D721Med (cell line): ENCODE data around the gene NOS1.

Experiments
- DNase-seq: peaks from one replicate; pipeline ENCODE4 v3.0.0; 2011; ENCODE audit warnings: low spot score; ENCODE audit not compliant: insufficient read length
- FAIRE-seq: peaks from 2 replicates; lab custom pipeline; 2011; peaks lifted over from hg19 to GRCh38; lab: Jason Lieb, UNC
- TF ChIP-seq, protein P1 (sequence below): IDR thresholded peaks from 2 replicates; pipeline ENCODE4 v1.5.1; 2012; ENCODE audit warnings: mild to moderate bottlenecking, control low read depth; ENCODE audit not compliant: insufficient read depth; ENCODE audit errors: missing control alignments

The NOS1 gene

GRCh38 chr12:117180758-117181467, 180.5 kb downstream of the NOS1 start:
- TF ChIP-seq, protein P1, sequence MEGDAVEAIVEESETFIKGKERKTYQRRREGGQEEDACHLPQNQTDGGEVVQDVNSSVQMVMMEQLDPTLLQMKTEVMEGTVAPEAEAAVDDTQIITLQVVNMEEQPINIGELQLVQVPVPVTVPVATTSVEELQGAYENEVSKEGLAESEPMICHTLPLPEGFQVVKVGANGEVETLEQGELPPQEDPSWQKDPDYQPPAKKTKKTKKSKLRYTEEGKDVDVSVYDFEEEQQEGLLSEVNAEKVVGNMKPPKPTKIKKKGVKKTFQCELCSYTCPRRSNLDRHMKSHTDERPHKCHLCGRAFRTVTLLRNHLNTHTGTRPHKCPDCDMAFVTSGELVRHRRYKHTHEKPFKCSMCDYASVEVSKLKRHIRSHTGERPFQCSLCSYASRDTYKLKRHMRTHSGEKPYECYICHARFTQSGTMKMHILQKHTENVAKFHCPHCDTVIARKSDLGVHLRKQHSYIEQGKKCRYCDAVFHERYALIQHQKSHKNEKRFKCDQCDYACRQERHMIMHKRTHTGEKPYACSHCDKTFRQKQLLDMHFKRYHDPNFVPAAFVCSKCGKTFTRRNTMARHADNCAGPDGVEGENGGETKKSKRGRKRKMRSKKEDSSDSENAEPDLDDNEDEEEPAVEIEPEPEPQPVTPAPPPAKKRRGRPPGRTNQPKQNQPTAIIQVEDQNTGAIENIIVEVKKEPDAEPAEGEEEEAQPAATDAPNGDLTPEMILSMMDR: no peak
- no peak for DNase-seq
- FAIRE-seq: no peak

- no peak for FAIRE-seq
- DNase-seq: no peak
- TF ChIP-seq, protein P1: no peak
These were observed 182.7 kb downstream of the NOS1 start for GRCh38 chr12:117178745-117179144.

DNA sequence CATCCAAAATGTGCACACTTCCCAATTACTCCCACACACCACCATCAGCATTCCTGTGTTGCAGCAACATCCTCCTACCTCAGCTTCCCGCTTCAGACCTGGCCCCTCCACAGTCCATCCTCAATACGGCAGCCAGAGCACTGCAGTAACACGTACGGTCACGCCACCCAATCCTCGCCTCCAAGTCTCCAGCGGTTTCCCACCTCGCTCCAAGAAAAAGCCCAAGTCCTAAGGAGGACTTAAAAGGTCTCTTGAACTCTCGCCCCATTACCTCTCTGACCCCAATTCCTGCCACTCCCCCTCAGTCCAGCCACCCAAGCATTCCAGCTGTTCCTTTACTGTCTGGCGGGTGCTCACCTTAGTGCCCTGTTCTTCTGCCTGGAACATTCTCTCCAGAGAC, 183.1 kb downstream of the NOS1 start:
- FAIRE-seq (no peak), DNase-seq (no peak)
- TF ChIP-seq, protein P1: no peak

GRCh38 chr12:117172168-117172567, 189.3 kb downstream of the NOS1 start:
- TF ChIP-seq, protein P1: no peak
- FAIRE-seq: no peak
- DNase-seq: no peak

DNA sequence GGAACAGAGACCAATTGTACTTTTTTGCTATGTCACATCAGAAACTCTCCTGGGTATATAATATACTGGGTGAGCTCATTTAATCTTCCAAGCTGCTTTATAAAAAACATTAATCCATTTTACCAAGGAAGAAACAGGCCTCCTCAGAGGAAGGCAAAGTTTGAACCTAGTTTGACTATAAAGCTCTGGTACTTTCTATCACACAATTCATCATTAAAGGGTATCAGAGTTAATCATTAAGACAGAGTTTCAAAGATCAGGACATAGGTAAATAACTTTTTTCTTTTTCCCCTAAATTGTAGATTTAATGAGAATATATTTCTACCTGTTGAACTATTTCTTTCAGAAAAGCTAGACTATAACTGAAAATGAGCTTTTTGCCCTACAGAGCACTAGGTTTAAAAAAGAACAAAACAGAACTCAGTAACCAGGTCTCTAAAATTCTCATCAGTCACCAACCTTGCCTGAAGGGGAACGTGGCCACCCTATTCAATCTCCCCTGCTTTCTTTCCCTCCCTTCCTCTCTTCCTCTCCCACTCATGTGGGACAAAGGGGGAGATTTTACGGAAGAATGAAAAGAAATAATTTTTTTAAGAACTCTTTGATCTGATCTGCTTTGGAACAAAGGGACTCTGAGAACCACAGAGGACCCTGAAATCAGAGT, 189.8 kb downstream of the NOS1 start:
- DNase-seq (no peak), FAIRE-seq (no peak)
- TF ChIP-seq, protein P1: no peak

GRCh38 chr12:117169548-117169947, 191.9 kb downstream of the NOS1 start:
- TF ChIP-seq, protein P1: no peak
- FAIRE-seq: no peak
- DNase-seq: no peak

DNA sequence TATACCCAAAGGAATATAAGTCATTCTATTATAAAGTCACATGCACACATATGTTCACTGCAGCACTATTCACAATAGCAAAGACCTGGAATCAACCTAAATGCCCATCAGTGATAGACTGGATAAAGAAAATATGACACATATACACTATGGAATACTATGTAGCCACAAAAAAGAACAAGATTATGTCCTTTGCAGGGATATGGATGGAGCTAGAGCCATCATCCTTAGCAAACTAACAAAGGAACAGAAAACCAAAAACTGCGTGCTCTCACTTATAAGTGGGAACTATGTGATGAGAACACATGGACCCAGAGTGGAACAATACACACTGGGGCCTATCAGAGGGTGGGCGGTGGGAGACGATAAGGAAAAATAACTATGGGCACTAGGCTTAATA, 192.4 kb downstream of the NOS1 start:
- TF ChIP-seq, protein P1: no peak
- no peak for DNase-seq
- no peak for FAIRE-seq
